ENCODE data around the gene NUAK2.

The NUAK2 gene

DNA sequence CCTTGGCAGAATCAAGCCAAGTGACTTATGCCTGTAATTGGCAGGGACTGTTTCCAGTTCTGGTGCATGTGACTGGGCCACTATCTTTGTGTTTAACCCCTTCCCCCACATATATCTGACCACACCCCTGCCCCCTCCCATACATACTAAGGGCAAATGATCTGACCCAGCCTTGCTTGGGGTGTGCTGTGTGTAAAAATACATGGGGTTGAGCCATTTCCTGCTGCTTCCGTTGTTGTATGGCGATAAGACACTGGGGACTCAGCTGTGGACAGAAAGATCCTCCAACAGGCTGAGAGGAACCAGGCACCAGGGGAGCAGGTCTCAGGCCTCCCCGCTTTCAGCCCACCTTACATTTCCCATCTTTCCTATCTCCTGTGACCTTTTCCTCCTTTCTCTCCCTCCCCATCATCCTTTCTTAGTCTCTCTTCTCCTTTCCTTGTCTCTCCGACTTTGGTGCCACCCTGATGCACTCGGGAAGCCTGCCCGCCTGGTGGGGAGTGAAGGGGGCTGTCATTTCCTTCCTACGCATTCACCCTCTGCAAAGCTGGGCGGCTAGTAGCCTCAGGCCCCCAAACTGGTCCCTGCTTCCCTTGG lies 54.1 kb downstream of the NUAK2 start:
- TF ChIP-seq, protein P1, sequence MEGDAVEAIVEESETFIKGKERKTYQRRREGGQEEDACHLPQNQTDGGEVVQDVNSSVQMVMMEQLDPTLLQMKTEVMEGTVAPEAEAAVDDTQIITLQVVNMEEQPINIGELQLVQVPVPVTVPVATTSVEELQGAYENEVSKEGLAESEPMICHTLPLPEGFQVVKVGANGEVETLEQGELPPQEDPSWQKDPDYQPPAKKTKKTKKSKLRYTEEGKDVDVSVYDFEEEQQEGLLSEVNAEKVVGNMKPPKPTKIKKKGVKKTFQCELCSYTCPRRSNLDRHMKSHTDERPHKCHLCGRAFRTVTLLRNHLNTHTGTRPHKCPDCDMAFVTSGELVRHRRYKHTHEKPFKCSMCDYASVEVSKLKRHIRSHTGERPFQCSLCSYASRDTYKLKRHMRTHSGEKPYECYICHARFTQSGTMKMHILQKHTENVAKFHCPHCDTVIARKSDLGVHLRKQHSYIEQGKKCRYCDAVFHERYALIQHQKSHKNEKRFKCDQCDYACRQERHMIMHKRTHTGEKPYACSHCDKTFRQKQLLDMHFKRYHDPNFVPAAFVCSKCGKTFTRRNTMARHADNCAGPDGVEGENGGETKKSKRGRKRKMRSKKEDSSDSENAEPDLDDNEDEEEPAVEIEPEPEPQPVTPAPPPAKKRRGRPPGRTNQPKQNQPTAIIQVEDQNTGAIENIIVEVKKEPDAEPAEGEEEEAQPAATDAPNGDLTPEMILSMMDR (IDR thresholded peaks at IDR 0.05; ENCODE audit: insufficient read depth, low read depth, low read length, missing control alignments): no peak
- H3K4me3 ChIP-seq (ENCODE audit: low read length): no peak overlapping the region
- no peak for DNase-seq (ENCODE audit: low read depth)

DNA sequence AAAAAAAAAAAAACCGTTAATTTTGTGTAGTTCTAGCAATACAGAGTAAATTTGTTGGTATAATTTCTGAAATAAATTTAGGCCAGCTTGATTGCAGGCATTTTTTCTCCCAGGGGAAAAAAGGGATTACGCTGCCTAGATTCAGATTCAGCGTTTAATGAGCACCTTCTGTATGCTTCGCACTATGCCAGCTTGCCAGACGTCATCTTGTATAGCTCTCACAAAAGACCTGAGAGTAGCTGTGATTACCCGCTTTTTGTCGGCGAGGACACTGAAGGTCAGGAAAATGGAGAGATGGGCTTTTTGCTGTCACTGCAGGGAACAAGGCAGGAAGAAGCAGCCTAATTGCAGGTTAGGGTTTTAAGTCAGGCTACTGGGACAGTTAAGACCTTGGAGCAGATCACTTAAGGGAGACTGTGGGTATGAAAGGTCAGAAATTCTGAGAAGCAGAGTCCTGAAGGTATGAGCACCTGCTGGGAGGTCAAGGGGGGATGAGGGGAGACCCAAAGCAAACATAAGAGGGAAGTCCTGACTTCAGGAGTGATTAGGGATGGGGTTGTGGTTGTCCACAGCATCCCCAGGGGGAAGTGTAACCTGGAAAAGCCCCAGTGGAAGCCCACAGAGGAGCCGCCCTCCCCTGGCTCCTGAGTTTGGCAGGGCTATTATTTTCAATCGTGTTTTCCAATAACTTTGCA lies 54.8 kb downstream of the NUAK2 start:
- no peak overlapping the region for H3K4me3 ChIP-seq (ENCODE audit: low read length)
- TF ChIP-seq, protein P1 (IDR thresholded peaks at IDR 0.05; ENCODE audit: insufficient read depth, low read depth, low read length, missing control alignments): no peak

DNA sequence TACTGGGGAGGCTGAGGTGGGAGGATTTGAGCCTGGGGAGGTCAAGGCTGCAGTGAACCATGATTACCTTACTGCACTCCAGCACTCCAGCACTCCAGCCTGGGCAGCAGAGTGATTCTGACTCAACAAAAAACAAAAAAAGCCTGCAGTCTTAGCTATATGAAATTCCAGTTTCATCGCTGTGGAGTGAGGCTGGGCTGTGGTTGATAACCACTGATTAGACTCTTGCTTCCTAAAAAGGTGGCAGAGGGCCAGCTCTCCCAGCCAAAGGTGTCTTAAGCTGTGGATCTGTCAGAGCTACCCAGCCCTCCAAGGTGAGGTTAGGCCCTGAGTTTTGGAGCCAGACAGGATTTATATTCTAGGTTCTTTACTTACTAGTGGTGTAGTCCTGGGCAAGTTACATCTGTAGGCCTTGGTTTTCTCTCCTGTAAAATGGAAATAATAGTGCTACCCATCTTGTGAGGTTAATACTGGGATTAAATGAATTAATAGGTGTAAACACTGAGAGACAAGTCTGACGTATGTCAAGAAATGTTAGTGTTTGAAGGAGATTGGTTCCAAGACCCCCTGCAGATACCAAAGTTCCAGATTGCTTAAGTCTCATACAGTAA lies 57.9 kb downstream of the NUAK2 start:
- TF ChIP-seq, protein P1 (IDR thresholded peaks at IDR 0.05; ENCODE audit: insufficient read depth, low read depth, low read length, missing control alignments): no peak
- no peak for DNase-seq (ENCODE audit: low read depth)
- H3K4me3 ChIP-seq (ENCODE audit: low read length): no peak overlapping the region

More for the DNA sequence above, 54.8 kb downstream of the NUAK2 start:
- DNase-seq (ENCODE audit: low read depth): no peak

DNA sequence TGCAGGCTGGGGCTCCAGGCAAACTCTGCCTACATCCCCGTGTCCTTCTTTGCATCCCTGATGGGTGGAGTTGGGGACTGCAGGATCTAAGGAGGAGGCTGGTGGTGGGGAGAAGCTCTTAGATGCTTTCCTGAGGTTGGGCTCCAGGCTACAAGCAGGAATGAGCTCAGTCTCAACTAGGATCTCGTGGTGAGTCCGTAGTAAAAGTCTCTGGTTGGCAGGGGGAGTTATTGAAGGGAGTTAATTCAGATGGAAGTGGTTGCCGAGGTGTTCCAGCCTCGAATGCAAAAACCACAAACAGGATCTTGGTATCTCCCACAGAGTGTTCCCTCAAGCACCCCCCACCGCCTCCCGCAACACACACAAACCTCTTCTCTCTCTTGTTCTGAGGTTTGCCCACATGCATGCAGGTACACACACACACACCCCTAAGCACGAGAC lies 58.8 kb downstream of the NUAK2 start:
- H3K4me3 ChIP-seq (ENCODE audit: low read length): no peak overlapping the region
- no peak for DNase-seq (ENCODE audit: low read depth)
- TF ChIP-seq, protein P1 (IDR thresholded peaks at IDR 0.05; ENCODE audit: insufficient read depth, low read depth, low read length, missing control alignments): no peak

DNA sequence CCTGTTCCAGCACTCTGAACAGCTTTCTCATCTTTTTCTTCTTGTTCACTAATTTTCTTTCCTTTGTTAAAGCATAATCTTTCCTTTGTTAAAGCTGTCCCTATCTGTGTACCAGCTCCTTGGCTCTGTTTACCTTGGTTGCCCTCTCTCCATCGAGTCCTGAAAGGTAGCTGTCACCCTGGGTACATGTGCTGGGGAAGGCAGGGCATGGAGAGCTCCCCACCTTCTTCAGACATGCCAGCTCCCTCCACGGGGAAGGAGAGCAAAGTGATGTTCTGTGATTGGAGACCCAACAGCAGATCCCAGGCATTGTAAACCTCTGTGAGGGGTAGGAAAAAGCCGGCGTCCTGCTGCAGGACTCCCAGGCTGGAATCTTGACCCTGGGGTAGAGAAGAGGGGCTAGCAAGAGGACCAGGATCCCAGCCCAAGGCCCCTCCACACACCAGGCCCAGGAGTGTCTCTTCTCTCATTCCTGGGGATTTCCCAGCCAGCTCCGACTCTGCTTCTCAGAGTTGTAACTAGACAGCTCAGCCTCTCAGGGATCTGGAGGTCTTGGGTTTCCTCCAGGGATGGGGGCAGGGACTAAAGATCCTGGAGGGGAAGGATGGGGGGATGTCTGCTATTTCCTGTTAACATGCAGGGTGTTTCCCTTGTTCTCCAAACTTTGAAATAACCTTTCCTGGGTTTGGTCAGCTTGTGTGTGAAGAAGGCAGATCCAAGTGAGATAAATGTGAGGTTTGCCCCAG lies 59.4 kb downstream of the NUAK2 start:
- TF ChIP-seq, protein P1 (IDR thresholded peaks at IDR 0.05; ENCODE audit: insufficient read depth, low read depth, low read length, missing control alignments): no peak
- DNase-seq (ENCODE audit: low read depth): no peak
- H3K4me3 ChIP-seq (ENCODE audit: low read length): no peak overlapping the region

DNA sequence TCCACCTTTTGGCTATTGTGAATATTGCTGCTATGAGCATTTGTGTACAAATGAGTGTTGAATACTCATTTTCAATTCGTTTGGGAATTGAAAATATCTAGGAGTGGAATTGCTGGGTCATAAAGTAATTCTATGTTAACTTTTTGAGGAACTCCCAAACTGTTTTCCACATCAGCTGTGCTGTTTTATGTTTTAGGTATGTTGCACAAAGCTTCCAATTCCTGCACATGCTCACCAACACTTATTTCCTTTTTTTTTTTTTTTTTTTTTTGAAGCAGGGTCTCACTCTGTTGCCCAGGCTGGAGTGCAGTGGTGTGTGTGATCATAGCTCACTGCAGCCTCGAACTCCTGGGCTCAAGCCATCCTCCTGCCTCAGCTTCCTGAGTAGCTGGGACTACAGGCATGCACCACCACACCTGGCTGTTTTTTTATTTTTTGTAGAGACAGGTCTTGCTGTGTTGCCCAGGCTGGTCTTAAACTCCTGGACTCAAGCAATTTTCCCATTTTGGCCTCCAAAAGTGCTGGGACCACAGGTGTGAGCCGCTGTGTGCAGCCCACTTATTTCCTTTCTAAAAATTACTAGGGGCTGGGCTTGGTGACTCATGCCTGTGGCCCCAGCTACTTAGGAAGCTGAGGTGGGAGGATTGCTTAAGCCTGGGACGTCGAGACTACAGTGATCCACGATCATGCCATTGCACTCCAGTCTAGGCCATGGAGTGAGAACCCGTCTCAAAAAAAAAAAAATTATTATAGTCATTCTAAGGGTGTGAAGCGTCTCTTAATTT lies 60.4 kb downstream of the NUAK2 start:
- TF ChIP-seq, protein P1 (IDR thresholded peaks at IDR 0.05; ENCODE audit: insufficient read depth, low read depth, low read length, missing control alignments): no peak
- no peak overlapping the region for H3K4me3 ChIP-seq (ENCODE audit: low read length)
- peak; percentile 71 for DNase-seq (ENCODE audit: low read depth)

All from epithelial cell of esophagus (primary cell).